GM12891 (cell line): ENCODE results near the gene ZNF516.
A peak's percentile ranks its signal among the peaks of the same experiment; 100 is the strongest.

Experiments
- DNase-seq: peaks from one replicate; pipeline ENCODE4 v3.0.0; 2011; ENCODE audit warnings: low spot score; ENCODE audit not compliant: insufficient read length
- FAIRE-seq: peaks from 2 replicates; lab custom pipeline; 2011; peaks lifted over from hg19 to GRCh38; lab: Jason Lieb, UNC
- PAX5 ChIP-seq: IDR thresholded peaks from 2 replicates; pipeline ENCODE4 v1.6.1; 2011; ENCODE audit warnings: low read length, moderate library complexity, mild to moderate bottlenecking; ENCODE audit not compliant: insufficient read depth, severe bottlenecking
- POLR2A ChIP-seq: IDR thresholded peaks from 2 replicates; pipeline ENCODE4 v1.6.1; 2011; ENCODE audit warnings: low read depth, low read length, control low read depth
- POLR2AphosphoS5 ChIP-seq: IDR thresholded peaks from 2 replicates; pipeline ENCODE4 v1.6.1; 2011; ENCODE audit warnings: low read depth, low read length, control low read depth
- POU2F2 ChIP-seq: IDR thresholded peaks from 2 replicates; pipeline ENCODE4 v1.6.1; 2011; ENCODE audit warnings: low read depth, mild to moderate bottlenecking, control low read depth, low read length, moderate library complexity
- SPI1 ChIP-seq: IDR thresholded peaks from 2 replicates; pipeline ENCODE4 v1.6.1; 2011; ENCODE audit warnings: low read depth, low read length, control low read depth
- TAF1 ChIP-seq: IDR thresholded peaks from 2 replicates; pipeline ENCODE4 v1.6.1; 2011; ENCODE audit warnings: low read depth, low read length, control low read depth

The ZNF516 gene

GRCh38 chr18:76398896-76399612 is 96.0 kb downstream of the ZNF516 start:
- peak; percentile 85 for DNase-seq
- FAIRE-seq = peak; percentile 88
- no peak for TF ChIP-seq SPI1
- no peak for TF ChIP-seq TAF1
- no peak for TF ChIP-seq PAX5
- TF ChIP-seq POU2F2 = no peak; the same call in 1 of the 2 replicates
- no peak for TF ChIP-seq POLR2AphosphoS5
- no peak for TF ChIP-seq POLR2A

GRCh38 chr18:76398295-76398694 is 96.7 kb downstream of the ZNF516 start:
- TF ChIP-seq POLR2A (no peak), TAF1 (no peak), POLR2AphosphoS5 (no peak), SPI1 (no peak), PAX5 (no peak), POU2F2 (no peak)
- FAIRE-seq (no peak), DNase-seq (no peak)

- no peak for FAIRE-seq
- TF ChIP-seq PAX5 (no peak), POU2F2 (no peak), SPI1 (no peak), TAF1 (no peak), POLR2AphosphoS5 (no peak), POLR2A (no peak)
- DNase-seq = no peak
These were observed 97.4 kb downstream of the ZNF516 start for GRCh38 chr18:76397631-76398030.

GRCh38 chr18:76396792-76397191 is 98.2 kb downstream of the ZNF516 start:
- FAIRE-seq (no peak), DNase-seq (no peak)
- no peak for TF ChIP-seq SPI1
- TF ChIP-seq POU2F2 = no peak
- TF ChIP-seq POLR2AphosphoS5 = no peak
- TF ChIP-seq POLR2A = no peak
- no peak for TF ChIP-seq TAF1
- TF ChIP-seq PAX5 = no peak

- no peak for DNase-seq
- TF ChIP-seq PAX5 = no peak
- TF ChIP-seq POLR2A = no peak
- no peak for TF ChIP-seq POLR2AphosphoS5
- no peak for TF ChIP-seq SPI1
- TF ChIP-seq TAF1 = no peak
- TF ChIP-seq POU2F2 = no peak
- no peak for FAIRE-seq
These were observed 99.4 kb downstream of the ZNF516 start for GRCh38 chr18:76395609-76396008.

- no peak for TF ChIP-seq TAF1
- no peak for TF ChIP-seq PAX5
- no peak for TF ChIP-seq POU2F2
- FAIRE-seq = peak; percentile 5
- DNase-seq = no peak
These were observed 100.1 kb downstream of the ZNF516 start for GRCh38 chr18:76394780-76395476.

GRCh38 chr18:76392349-76392748 is 102.7 kb downstream of the ZNF516 start:
- FAIRE-seq = no peak
- TF ChIP-seq TAF1 (no peak), PAX5 (no peak), POLR2A (no peak), SPI1 (no peak), POLR2AphosphoS5 (no peak), POU2F2 (no peak)
- DNase-seq = no peak

GRCh38 chr18:76391746-76392145 is 103.3 kb downstream of the ZNF516 start:
- FAIRE-seq = no peak
- DNase-seq = no peak
- TF ChIP-seq PAX5 (no peak), TAF1 (no peak), POLR2AphosphoS5 (no peak), POLR2A (no peak)

- TF ChIP-seq POLR2AphosphoS5 = no peak
- TF ChIP-seq POU2F2 = no peak
- no peak for TF ChIP-seq TAF1
- TF ChIP-seq PAX5 = no peak
- no peak for TF ChIP-seq SPI1
- no peak for TF ChIP-seq POLR2A
- DNase-seq (no peak), FAIRE-seq (peak; percentile 9)
These were observed 104.0 kb downstream of the ZNF516 start for GRCh38 chr18:76391038-76391437.

- FAIRE-seq = no peak
- TF ChIP-seq SPI1 (no peak), POLR2A (no peak), POU2F2 (no peak), PAX5 (no peak), TAF1 (no peak), POLR2AphosphoS5 (no peak)
These were observed 104.5 kb downstream of the ZNF516 start for GRCh38 chr18:76390452-76391035.

More at GRCh38 chr18:76390452-76391035, 104.5 kb downstream of the ZNF516 start:
- no peak for DNase-seq
